Activated T-cell treated with anti-CD3 and anti-CD28 coated beads, Interleukin-2, amount 50 U/mL, for 4 hours (primary cell): Measurements from ENCODE around the gene SLC25A41. TPM values are rescaled to one million over a fixed set of nuclear protein-coding genes. Genes with fewer than 3 reads are reported as not detected.

Experiments used
- ATAC-seq, 2 donors: fragments of 200-7000 bp; cut with Tn5 transposase; one replicate each; pipeline ENCODE4 v1.10.0; 2021
- DNase-seq: peaks from one replicate; pipeline ENCODE4 v3.0.0-alpha.2; 2020
- H3K27me3 Mint-ChIP-seq: one replicate; pipeline ENCODE4 v1.8.0; 2021; ENCODE audit warnings: low read depth, mixed read lengths
- H3K36me3 Mint-ChIP-seq: one replicate; pipeline ENCODE4 v1.8.0; 2022; ENCODE audit warnings: mixed read lengths; ENCODE audit not compliant: insufficient read depth
- H3K4me1 Mint-ChIP-seq: one replicate; pipeline ENCODE4 v1.8.0; 2021; ENCODE audit warnings: low read depth, mixed read lengths
- H3K4me3 Mint-ChIP-seq: one replicate; pipeline ENCODE4 v1.8.0; 2021; ENCODE audit warnings: mild to moderate bottlenecking, moderate library complexity, mixed read lengths
- H3K9me3 Mint-ChIP-seq: one replicate; pipeline ENCODE4 v1.8.0; 2021; ENCODE audit warnings: mixed read lengths
- total RNA-seq, 3 donors: library from RNA; stranded (reverse); gene quantifications; one replicate each; pipeline ENCODE4 v1.2.1, GENCODE V29; 2021

Gene SLC25A41
- total RNA-seq, 3 donors from 2014 or later = not detected

DNA sequence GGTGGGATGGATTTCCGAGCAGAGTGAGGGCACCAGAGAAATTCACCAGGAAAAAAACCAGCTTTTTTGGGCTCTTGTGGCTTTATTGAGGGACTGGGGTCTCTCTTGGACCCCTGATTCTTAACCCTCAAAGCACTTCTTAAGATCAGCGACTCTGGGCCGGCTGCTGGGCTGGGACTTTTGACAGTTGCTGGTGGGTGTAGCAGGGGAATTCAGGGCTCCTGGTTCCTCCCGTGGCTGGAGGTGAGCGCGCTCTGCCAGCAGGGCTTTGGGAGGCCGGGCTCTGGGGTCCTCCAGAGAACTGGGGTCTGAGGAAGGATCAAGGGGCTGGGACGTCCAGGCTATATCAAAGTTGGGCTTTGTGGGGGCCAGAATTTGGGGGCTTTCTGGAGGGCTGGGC is 33.8 kb upstream of the SLC25A41 start:
- Mint-ChIP-seq H3K9me3 (no peaks in the 10 kb centered on the region), H3K36me3 (peaks cover 17% of the 10 kb centered on the region), H3K4me1 (peaks cover 11% of the 10 kb centered on the region), H3K4me3 (no peak overlapping the region), H3K27me3 (peaks cover 4% of the 10 kb centered on the region)
- DNase-seq (no peak), ATAC-seq (no peak)

DNA sequence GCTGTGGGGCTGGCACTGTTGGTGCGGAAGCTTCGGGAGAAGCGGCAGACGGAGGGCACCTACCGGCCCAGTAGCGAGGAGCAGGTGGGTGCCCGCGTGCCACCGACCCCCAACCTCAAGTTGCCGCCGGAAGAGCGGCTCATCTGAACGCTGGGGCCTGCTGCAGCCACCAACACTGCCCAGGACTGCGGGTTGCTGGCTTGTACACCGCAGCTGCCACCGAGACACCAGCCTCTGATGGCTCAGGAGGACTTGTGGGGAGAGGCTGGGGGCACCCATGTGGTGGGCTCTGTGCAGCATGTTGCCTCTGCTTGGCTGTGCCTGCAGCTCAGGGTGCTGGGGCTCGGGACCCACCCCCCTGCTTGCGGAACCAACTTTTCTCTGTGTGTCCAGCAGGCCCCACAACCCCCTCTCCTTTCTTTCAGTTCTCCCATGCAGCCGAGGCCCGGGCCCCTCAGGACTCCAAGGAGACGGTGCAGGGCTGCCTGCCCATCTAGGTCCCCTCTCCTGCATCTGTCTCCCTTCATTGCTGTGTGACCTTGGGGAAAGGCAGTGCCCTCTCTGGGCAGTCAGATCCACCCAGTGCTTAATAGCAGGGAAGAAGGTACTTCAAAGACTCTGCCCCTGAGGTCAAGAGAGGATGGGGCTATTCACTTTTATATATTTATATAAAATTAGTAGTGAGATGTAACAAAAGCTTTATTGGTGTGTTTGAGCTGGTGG is 33.1 kb upstream of the SLC25A41 start:
- Mint-ChIP-seq H3K4me1 (peaks cover 14% of the 10 kb centered on the region), H3K36me3 (peaks cover 17% of the 10 kb centered on the region), H3K4me3 (no peak overlapping the region), H3K9me3 (no peaks in the 10 kb centered on the region), H3K27me3 (peaks cover 4% of the 10 kb centered on the region)
- ATAC-seq = no peak
- DNase-seq = no peak

DNA sequence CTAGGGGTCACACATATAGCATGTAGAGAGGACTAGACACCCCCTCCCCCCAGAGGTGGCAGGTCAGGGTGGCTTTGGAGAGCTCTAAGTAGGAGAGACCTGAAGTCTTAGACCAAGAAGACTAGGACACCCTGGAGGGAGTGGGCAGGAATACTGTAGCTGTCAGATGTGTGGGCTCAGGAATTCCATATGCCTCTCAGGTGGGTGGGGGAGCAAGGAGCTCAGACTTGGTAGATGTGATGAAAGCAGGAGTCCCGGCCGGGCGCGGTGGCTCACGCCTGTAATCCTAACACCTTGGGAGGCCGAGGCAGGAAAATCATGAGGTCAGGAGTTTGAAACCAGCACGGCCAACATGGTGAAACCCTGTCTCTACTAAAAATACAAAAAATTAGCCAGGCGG is 32.1 kb upstream of the SLC25A41 start:
- H3K9me3 Mint-ChIP-seq = no peaks in the 10 kb centered on the region
- no peak for DNase-seq
- ATAC-seq = no peak
- H3K36me3 Mint-ChIP-seq = peaks cover 14% of the 10 kb centered on the region
- H3K4me1 Mint-ChIP-seq = peaks cover 14% of the 10 kb centered on the region
- H3K4me3 Mint-ChIP-seq = no peak overlapping the region
- peaks cover 4% of the 10 kb centered on the region for H3K27me3 Mint-ChIP-seq

DNA sequence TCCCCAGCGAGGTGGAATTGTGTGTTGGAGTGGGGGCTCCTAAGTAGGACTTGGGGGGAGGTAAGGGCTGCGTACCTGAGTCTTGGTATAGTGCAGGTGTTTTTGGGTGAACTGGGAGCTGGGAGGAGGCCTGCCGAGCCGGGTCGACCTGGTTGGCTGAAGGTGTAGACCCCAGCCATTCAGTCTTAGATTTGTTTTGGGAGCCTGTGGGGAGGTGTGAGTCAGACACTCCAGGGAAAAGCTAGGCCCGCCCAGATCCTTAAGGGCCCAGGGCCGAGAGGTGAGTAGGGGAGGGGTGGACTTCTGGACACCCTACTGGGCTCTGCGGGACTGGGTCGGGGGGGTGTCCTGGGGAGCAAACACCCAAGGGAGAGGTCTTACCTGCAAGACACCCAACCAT is 31.4 kb upstream of the SLC25A41 start:
- peak overlapping the region; percentile 37 for H3K4me3 Mint-ChIP-seq

DNA sequence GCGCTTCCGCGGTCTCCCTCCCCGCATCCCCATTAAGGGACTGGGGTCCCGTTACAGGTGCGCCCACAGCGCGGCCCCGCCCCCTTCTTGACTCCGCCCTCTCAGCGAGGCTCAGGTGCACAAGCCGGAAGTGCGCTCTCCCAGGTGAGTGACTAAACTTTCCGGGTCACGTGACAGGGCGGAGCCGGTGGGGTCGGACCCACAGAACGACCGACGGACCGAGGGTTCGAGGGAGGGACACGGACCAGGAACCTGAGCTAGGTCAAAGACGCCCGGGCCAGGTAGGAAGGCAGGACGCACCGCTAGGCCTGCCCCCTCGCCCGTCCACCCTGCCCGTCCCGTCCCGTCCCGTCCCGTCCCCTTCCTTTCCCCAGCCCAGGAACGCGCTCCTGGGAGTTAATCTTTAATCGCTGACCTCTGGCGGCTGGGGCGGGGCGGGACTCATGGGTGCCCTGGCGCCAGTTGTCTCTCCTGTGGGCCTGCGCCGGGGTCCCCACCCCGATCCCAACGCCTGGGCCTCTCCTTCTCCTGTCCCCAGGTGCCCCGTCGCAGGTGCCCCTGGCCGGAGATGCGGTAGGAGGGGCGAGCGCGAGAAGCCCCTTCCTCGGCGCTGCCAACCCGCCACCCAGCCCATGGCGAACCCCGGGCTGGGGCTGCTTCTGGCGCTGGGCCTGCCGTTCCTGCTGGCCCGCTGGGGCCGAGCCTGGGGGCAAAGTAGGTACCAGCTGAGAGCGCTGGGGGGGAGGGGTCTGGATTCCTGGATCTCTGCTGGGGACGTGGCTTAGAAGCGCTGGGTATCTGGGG is 30.7 kb upstream of the SLC25A41 start, which contains the start of gene CRB3:
TSS of gene CRB3 (plus strand) at position 202 of the 804 bp plus-strand sequence. CDS start at position 633, 431 bp downstream.
- Mint-ChIP-seq H3K4me3 (peak within 1 kb of the TSS; percentile 53), H3K4me1 (peaks cover 20% of the 10 kb centered on the region), H3K36me3 (peaks cover 6% of the 10 kb centered on the region), H3K9me3 (no peaks in the 10 kb centered on the region), H3K27me3 (peaks cover 4% of the 10 kb centered on the region)
- ATAC-seq (no peak), DNase-seq (peak; percentile 59)

More for the DNA sequence above, 31.4 kb upstream of the SLC25A41 start:
- Mint-ChIP-seq H3K4me1 (peaks cover 17% of the 10 kb centered on the region), H3K27me3 (peaks cover 4% of the 10 kb centered on the region), H3K9me3 (no peaks in the 10 kb centered on the region), H3K36me3 (peaks cover 11% of the 10 kb centered on the region)
- no peak for DNase-seq
- no peak for ATAC-seq

DNA sequence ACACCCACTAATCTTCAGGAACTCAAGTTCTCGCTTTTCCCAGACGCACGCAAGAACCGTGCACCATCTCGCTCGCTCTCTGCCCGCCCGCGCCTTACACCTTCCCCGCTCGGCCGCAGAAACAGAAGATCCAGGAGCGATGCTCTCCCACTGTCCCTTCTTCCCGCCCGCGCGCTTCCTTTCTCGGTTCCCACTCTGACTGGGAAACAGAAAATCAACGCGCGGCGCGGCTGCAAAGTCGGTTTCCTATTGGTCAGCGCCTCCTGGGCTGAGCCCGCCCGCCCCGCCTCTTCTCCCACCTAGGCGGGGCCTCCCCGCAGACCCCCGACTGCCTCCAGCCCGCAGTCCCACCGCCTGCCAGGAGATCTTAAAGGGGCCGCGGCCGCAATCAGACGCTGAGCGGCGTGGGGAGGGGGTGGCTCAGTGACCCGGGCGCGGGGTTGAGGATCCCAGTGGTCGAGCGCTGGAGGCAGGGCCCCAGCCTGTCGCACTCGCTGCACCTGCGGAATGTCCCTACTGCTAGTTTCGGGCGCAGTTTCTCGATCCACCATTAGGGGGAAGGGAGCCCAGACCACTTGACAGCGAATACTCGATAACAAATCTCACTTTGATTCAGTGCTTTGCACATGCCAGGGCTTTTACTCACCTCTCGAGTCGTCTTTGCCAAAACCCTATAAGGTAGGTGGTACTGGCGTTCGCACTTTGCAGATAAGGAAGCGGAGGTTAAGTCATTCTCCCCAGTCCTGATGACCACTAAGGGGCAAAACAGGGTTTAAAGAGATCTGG is 26.7 kb upstream of the SLC25A41 start:
- Mint-ChIP-seq H3K27me3 (peaks cover 4% of the 10 kb centered on the region), H3K36me3 (peaks cover 12% of the 10 kb centered on the region), H3K4me1 (peaks cover 25% of the 10 kb centered on the region), H3K4me3 (peak overlapping the region; percentile 89), H3K9me3 (no peaks in the 10 kb centered on the region)
- ATAC-seq (peak; percentile 85 to 86), DNase-seq (peak; percentile 95)

DNA sequence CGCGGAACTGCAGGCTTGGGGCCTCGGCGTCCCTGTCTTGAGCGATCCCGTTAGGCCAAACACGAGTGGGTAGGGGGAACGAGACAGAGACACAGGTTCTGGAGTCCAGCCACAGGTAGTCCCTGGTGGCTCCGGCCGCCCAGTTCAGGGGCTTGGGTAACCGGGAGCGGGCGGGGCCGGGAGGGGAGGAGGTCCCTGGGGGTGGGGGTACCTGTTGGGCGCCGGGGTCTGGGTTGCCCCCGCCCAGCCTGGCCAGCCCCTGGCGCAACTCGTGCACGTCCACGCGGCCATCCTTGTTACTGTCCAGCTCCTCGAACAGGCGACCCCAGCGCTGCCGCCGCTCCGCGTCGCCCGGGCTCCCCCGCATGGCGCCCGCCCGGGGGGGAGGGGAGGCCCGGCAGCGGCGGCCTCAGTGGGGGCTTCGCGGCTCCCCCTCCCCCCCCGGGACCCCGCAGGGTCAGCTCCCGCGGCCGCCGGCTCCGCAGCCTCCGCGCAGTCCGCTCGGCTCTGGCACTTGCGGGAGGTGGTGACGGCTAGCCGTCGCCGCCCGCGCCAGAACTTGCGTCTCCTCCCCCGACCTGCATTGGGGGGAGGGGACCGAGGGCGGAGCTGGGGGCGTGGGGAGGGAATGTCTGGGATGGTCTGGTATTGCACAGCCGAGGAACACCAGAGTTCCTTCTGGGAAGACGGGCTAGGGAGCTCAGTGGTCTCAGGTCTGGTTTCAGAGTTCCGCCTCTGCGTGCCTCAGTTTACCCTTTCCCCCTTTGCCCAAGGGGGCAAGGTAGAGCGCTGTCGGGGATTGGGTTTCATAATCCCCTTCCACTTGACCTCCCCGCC is 25.9 kb upstream of the SLC25A41 start, which contains the start of gene SLC25A23:
TSS of gene SLC25A23 (minus strand) at position 531 of the 837 bp plus-strand sequence. CDS start at position 367, 164 bp downstream.
- Mint-ChIP-seq H3K4me1 (peaks cover 20% of the 10 kb centered on the region), H3K9me3 (no peaks in the 10 kb centered on the region), H3K36me3 (peaks cover 20% of the 10 kb centered on the region), H3K27me3 (no peaks in the 10 kb centered on the region), H3K4me3 (peak within 1 kb of the TSS; percentile 89)
- peak; percentile 27 to 29 for ATAC-seq
- peak; percentile 49 for DNase-seq

DNA sequence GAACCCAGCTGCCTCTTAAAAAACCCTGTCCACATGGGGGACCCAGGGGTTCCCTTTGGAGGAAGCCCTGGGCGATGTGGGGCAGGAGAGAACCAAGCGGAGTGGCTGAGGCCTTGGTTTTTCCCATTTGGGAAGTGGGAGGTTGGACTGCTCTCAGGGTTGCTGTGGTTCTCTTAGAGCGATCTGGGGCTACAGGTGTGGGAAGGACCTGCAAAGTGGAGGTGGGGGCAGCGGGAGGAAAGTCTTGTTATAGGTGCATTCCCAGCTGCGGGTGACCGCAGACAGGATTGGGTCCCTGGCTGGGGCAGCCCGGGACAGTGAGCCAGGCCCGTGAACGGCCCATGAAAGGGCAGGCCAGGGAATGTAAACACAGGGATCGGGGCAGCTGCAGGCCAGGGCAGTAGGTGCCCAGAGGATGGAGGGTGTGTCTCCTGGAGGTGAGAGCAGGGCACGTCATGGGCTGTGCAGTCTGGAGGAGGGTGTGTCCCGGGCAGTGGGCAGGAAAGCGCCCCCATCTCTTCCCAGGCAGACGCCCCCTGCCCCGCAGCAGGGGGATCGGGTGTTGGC is 25.2 kb upstream of the SLC25A41 start:
- peaks cover 25% of the 10 kb centered on the region for H3K36me3 Mint-ChIP-seq
- no peaks in the 10 kb centered on the region for H3K9me3 Mint-ChIP-seq
- H3K4me3 Mint-ChIP-seq = peak overlapping the region; percentile 83
- DNase-seq (no peak), ATAC-seq (no peak)
- peaks cover 18% of the 10 kb centered on the region for H3K4me1 Mint-ChIP-seq
- H3K27me3 Mint-ChIP-seq = no peaks in the 10 kb centered on the region

DNA sequence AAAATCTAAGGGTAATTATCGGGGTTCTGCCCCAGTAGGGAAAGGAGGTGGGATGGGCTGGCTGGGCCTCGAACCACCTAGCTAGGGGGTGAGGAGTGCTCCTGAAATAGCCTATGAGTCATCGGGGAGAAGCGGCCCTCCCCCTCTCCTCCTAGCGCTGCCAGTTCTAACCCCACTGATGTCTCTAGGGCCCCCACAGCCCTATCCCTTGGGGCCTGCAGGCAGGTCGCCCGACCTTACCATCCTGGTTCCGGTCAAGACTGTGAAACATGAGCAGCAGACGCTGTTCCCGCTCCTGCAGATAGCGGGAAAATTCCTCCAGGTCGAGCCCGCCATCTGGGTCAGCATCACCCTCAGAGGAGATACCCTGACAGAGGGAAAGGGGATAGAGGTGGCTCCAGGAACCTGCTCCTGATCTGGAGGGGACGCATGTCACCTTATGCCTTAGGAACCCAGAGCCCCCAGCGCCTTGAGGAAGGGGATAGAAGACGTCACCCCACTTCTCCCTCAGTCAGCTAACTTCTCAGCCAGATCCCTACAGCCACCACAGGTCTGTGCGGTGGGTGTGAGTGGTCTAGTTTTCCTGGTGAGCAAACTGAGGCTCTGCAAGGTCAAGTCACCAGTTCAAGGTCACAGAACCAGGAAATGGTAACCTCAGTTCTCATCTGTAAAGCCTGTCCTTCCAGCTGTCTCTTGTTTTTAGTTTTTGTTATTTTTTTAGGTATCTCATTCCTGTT is 24.6 kb upstream of the SLC25A41 start:
- DNase-seq (no peak), ATAC-seq (no peak)
- H3K9me3 Mint-ChIP-seq = no peaks in the 10 kb centered on the region
- no peaks in the 10 kb centered on the region for H3K27me3 Mint-ChIP-seq
- peaks cover 17% of the 10 kb centered on the region for H3K4me1 Mint-ChIP-seq
- H3K4me3 Mint-ChIP-seq = peak overlapping the region; percentile 83
- H3K36me3 Mint-ChIP-seq = peaks cover 27% of the 10 kb centered on the region

DNA sequence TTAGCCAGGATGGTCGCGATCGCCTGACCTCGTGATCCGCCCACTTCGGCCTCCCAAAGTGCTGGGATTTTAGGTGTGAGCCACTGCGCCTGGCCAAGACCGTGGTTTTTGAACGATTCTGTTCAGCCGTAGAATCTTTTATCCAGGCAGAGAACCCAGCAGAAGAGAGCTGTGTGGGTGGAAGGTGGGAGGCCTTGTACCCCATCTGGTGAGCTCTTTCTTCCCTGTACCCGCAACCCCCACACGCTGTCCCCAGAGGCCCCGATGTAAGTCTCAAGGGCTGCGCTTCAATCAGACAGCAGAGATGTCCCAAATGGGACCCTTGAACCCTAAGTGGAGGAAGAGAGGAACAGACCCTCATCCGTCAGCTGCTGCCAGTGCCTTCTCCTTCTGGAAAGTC is 22.4 kb upstream of the SLC25A41 start:
- Mint-ChIP-seq H3K9me3 (no peaks in the 10 kb centered on the region), H3K36me3 (peaks cover 35% of the 10 kb centered on the region)

DNA sequence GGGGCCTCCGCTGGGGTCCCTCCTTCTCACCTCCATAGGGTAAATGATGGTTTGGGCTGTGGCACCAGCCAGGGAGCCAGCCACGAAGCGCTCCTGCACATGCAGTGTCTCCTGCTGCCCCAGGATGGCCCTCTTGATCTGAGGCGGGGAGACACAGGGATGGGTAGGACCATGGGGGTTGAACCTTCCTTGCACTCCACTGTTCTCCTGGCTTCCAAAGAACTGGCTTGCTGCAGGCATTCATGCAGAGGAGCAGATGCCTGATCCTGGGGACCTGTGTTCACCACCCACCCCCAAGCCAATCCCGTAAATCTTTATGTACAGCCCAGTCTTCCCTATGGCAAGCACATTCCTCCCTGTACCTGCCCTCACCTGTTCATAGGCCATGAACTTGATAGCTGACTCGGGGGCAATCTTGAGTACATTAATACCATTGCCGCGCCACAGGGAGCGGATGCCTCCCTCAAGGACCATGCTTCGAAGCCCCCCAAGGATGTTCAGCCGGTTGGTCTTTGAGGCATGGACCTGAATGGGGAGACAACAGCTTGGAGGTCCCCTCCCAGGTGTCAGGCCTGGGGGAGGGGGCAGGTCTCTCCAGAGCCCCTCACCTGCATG is 20.5 kb upstream of the SLC25A41 start:
- Mint-ChIP-seq H3K4me1 (peaks cover 8% of the 10 kb centered on the region), H3K27me3 (no peaks in the 10 kb centered on the region), H3K9me3 (no peaks in the 10 kb centered on the region), H3K36me3 (peaks cover 36% of the 10 kb centered on the region), H3K4me3 (no peak overlapping the region)
- no peak for DNase-seq
- ATAC-seq = no peak

More for the DNA sequence above, 22.4 kb upstream of the SLC25A41 start:
- Mint-ChIP-seq H3K4me3 (no peak overlapping the region), H3K27me3 (no peaks in the 10 kb centered on the region), H3K4me1 (peaks cover 14% of the 10 kb centered on the region)
- DNase-seq (no peak), ATAC-seq (no peak)

DNA sequence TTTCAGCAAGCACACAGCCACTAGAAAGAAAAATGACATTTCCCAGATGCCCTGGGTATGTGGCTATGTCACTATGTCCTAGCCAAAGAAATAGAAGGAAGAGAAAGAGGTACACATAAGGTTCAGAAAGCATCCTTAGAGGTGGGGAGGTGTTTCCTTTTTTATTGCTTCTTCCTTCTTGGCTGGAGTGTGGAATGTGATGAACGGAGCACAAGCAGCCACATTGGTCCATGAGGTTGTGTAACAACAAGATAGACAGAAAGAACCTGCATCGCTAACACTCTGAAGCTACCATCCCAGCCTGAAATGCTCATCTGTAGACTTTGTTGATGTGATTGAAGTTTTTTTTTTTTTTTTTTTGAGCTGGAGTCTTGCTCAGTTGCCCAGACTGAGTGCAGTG is 19.3 kb upstream of the SLC25A41 start:
- Mint-ChIP-seq H3K36me3 (peaks cover 36% of the 10 kb centered on the region), H3K9me3 (no peaks in the 10 kb centered on the region), H3K27me3 (no peaks in the 10 kb centered on the region), H3K4me3 (no peak overlapping the region), H3K4me1 (no peaks in the 10 kb centered on the region)
- ATAC-seq (no peak), DNase-seq (no peak)
